HepG2 (cell line): ENCODE results near the gene NUP93. TPM values are rescaled to one million over a fixed set of nuclear protein-coding genes. Genes with fewer than 3 reads are reported as not detected.

Source experiments
- CBX5 ChIP-seq: sonication (generic); formaldehyde crosslinking; IDR thresholded peaks from 2 replicates; pipeline ENCODE4 v1.4.0; 2020; ENCODE audit warnings: missing genetic modification reagents, borderline replicate concordance
- ERF ChIP-seq: IDR thresholded peaks from 2 replicates; pipeline ENCODE4 v1.6.1; 2018; ENCODE audit warnings: missing biosample characterization, missing genetic modification reagents
- FOXP1 ChIP-seq, 2 experiments: fragments of 450-650 bp in 1 of 2; IDR thresholded peaks; 2 replicates each; pipeline ENCODE4 v1.6.1; 2017 to 2018; ENCODE audit warnings: antibody characterized with exemption in 1 of 2
- GFI1 ChIP-seq: sonication (generic); formaldehyde crosslinking; IDR thresholded peaks from 2 replicates; pipeline ENCODE4 v1.5.0; 2020; ENCODE audit warnings: missing genetic modification reagents, mild to moderate bottlenecking, borderline replicate concordance
- IRF2 ChIP-seq: IDR thresholded peaks from 2 replicates; pipeline ENCODE4 v1.6.1; 2018; ENCODE audit warnings: missing genetic modification reagents, missing compliant biosample characterization
- NCOR1 ChIP-seq: fragments of 200-600 bp; sonication (generic); IDR thresholded peaks from 2 replicates; pipeline ENCODE4 v1.7.0; 2017; ENCODE audit warnings: antibody characterized with exemption, low read length, borderline replicate concordance
- RARA ChIP-seq: IDR thresholded peaks from 2 replicates; pipeline ENCODE4 v1.6.1; 2016; ENCODE audit warnings: missing genetic modification reagents, missing compliant biosample characterization
- ZZZ3 ChIP-seq: sonication (generic); formaldehyde crosslinking; IDR thresholded peaks from 2 replicates; pipeline ENCODE4 v1.4.0; 2020; ENCODE audit warnings: missing genetic modification reagents, mild to moderate bottlenecking, borderline replicate concordance
- polyA plus RNA-seq, 8 experiments: library from polyadenylated mRNA; depleted of rRNA in 3 of 8; stranded (reverse) in 7 of 8; unstranded in 1 of 8; fragments of >200 nt; fragmentation: Illumina TruSeq in 4 of 8; extraction: Trizol in 4 of 8; gene quantifications; 2 replicates each; pipeline versions ENCODE4 v1.2.1 to v1.2.3, GENCODE V29; 2011 to 2016; ENCODE audit warnings: low read depth in 4 of 8, missing spikeins in 1 of 8, mixed read lengths in 1 of 8; ENCODE audit not compliant: insufficient read depth in 1 of 8
- total RNA-seq, 5 experiments: library from RNA; depleted of rRNA; stranded (reverse); fragments of >200 nt; fragmentation: Illumina TruSeq; extraction: Trizol; gene quantifications; 2 replicates each; pipeline ENCODE4 v1.2.3, GENCODE V29; 2016; ENCODE audit warnings: low read depth in 1 of 5
- TF ChIP-seq, protein P1 (sequence below): IDR thresholded peaks from 2 replicates; pipeline ENCODE4 v1.4.0; 2020; ENCODE audit warnings: mild to moderate bottlenecking, missing genetic modification reagents
- TF ChIP-seq, protein P2 (sequence below): sonication (generic); formaldehyde crosslinking; IDR thresholded peaks from 2 replicates; pipeline ENCODE4 v1.5.0; 2020; ENCODE audit warnings: mild to moderate bottlenecking, missing genetic modification reagents, borderline replicate concordance
- TF ChIP-seq, protein P3 (sequence below): sonication (generic); formaldehyde crosslinking; IDR thresholded peaks from 2 replicates; pipeline ENCODE4 v1.8.0; 2023; ENCODE audit warnings: mild to moderate bottlenecking, missing genetic modification reagents
- TF ChIP-seq, protein P4 (sequence below): sonication (generic); formaldehyde crosslinking; IDR thresholded peaks from 2 replicates; pipeline ENCODE4 v1.5.0; 2020; ENCODE audit warnings: mild to moderate bottlenecking, missing genetic modification reagents, moderate library complexity
- TF ChIP-seq, protein P5 (sequence below): sonication (generic); formaldehyde crosslinking; IDR thresholded peaks from 2 replicates; pipeline ENCODE4 v1.4.0; 2020; ENCODE audit warnings: mild to moderate bottlenecking, missing genetic modification reagents
- TF ChIP-seq, protein P6 (sequence below): sonication (generic); formaldehyde crosslinking; IDR thresholded peaks from 2 replicates; pipeline ENCODE4 v1.9.0; 2021; ENCODE audit warnings: missing genetic modification reagents, mild to moderate bottlenecking, borderline replicate concordance
- TF ChIP-seq, protein P7 (sequence below): sonication (generic); formaldehyde crosslinking; IDR thresholded peaks from 2 replicates; pipeline ENCODE4 v1.8.0; 2022; ENCODE audit warnings: mild to moderate bottlenecking, missing genetic modification reagents, borderline replicate concordance

Gene NUP93
- total and polyA plus RNA-seq, 2 of the 13 experiments (the other 11 are each of a cell fraction or from before 2014, with no cell fraction given): 58.5 to 140 TPM

DNA sequence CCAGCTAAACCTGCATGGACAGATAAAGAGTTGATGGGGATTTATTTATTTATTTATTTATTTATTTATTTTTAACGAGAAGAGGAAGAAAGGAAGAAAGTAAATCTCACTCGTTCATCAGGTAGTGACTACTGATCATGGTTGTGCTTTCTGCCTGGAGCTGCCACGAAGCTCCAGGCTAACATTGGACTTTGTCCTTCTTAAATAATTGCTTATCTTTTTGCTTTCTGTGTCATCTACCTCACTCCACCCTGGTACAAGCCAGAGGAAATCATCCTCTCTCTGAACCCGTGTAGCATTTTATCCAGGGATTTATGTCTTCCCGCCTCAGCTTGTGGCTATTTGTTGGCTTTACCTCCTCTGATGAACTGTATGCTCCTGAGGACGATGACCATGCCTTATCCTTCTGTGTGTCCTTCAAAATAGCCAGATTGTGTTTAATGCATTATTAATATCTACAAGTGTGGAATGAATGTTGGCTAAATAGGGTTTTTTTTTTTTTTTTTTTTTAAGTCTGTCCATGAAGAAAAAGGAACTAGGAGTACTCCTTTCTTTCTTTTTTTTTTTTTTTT is 127.0 kb downstream of the NUP93 start (continued):
- TF ChIP-seq, protein P1, sequence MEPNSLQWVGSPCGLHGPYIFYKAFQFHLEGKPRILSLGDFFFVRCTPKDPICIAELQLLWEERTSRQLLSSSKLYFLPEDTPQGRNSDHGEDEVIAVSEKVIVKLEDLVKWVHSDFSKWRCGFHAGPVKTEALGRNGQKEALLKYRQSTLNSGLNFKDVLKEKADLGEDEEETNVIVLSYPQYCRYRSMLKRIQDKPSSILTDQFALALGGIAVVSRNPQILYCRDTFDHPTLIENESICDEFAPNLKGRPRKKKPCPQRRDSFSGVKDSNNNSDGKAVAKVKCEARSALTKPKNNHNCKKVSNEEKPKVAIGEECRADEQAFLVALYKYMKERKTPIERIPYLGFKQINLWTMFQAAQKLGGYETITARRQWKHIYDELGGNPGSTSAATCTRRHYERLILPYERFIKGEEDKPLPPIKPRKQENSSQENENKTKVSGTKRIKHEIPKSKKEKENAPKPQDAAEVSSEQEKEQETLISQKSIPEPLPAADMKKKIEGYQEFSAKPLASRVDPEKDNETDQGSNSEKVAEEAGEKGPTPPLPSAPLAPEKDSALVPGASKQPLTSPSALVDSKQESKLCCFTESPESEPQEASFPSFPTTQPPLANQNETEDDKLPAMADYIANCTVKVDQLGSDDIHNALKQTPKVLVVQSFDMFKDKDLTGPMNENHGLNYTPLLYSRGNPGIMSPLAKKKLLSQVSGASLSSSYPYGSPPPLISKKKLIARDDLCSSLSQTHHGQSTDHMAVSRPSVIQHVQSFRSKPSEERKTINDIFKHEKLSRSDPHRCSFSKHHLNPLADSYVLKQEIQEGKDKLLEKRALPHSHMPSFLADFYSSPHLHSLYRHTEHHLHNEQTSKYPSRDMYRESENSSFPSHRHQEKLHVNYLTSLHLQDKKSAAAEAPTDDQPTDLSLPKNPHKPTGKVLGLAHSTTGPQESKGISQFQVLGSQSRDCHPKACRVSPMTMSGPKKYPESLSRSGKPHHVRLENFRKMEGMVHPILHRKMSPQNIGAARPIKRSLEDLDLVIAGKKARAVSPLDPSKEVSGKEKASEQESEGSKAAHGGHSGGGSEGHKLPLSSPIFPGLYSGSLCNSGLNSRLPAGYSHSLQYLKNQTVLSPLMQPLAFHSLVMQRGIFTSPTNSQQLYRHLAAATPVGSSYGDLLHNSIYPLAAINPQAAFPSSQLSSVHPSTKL (CRISPR knock-in tag): peak; percentile 68
- 0 out of 2 replicates have a peak, but pooled peaks have one; percentile 35 for TF ChIP-seq RARA
- TF ChIP-seq, protein P2, sequence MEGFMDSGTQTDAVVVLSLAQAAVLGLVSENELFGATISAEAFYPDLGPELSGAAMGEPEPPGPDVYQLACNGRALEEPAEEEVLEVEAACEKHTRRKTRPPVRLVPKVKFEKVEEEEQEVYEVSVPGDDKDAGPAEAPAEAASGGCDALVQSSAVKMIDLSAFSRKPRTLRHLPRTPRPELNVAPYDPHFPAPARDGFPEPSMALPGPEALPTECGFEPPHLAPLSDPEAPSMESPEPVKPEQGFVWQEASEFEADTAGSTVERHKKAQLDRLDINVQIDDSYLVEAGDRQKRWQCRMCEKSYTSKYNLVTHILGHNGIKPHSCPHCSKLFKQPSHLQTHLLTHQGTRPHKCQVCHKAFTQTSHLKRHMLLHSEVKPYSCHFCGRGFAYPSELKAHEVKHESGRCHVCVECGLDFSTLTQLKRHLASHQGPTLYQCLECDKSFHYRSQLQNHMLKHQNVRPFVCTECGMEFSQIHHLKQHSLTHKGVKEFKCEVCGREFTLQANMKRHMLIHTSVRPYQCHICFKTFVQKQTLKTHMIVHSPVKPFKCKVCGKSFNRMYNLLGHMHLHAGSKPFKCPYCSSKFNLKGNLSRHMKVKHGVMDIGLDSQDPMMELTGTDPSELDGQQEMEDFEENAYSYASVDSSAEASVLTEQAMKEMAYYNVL (CRISPR knock-in tag): peak; percentile 90; the same call in 1 of the 2 replicates
- TF ChIP-seq, protein P3, sequence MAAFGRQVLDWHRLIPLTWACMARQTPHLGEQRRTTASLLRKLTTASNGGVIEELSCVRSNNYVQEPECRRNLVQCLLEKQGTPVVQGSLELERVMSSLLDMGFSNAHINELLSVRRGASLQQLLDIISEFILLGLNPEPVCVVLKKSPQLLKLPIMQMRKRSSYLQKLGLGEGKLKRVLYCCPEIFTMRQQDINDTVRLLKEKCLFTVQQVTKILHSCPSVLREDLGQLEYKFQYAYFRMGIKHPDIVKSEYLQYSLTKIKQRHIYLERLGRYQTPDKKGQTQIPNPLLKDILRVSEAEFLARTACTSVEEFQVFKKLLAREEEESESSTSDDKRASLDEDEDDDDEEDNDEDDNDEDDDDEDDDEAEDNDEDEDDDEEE (CRISPR knock-in tag): no peak
- no peak for TF ChIP-seq FOXP1 (IDR thresholded peaks at IDR 0.05)
- 0 out of 2 replicates have a peak, but pooled peaks have one; percentile 6 for TF ChIP-seq FOXP1 (CRISPR knock-in tag; IDR thresholded peaks at IDR 0.05)
- no peak for TF ChIP-seq GFI1 (CRISPR knock-in tag)
- peak; percentile 60; the same call in 1 of the 2 replicates for TF ChIP-seq IRF2 (CRISPR knock-in tag)
- TF ChIP-seq, protein P4, sequence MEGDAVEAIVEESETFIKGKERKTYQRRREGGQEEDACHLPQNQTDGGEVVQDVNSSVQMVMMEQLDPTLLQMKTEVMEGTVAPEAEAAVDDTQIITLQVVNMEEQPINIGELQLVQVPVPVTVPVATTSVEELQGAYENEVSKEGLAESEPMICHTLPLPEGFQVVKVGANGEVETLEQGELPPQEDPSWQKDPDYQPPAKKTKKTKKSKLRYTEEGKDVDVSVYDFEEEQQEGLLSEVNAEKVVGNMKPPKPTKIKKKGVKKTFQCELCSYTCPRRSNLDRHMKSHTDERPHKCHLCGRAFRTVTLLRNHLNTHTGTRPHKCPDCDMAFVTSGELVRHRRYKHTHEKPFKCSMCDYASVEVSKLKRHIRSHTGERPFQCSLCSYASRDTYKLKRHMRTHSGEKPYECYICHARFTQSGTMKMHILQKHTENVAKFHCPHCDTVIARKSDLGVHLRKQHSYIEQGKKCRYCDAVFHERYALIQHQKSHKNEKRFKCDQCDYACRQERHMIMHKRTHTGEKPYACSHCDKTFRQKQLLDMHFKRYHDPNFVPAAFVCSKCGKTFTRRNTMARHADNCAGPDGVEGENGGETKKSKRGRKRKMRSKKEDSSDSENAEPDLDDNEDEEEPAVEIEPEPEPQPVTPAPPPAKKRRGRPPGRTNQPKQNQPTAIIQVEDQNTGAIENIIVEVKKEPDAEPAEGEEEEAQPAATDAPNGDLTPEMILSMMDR (CRISPR knock-in tag): no peak
- peak; percentile 34; the same call in 1 of the 2 replicates for TF ChIP-seq ERF (CRISPR knock-in tag)
- no peak for TF ChIP-seq CBX5
- TF ChIP-seq, protein P5, sequence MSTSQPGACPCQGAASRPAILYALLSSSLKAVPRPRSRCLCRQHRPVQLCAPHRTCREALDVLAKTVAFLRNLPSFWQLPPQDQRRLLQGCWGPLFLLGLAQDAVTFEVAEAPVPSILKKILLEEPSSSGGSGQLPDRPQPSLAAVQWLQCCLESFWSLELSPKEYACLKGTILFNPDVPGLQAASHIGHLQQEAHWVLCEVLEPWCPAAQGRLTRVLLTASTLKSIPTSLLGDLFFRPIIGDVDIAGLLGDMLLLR (CRISPR knock-in tag): no peak
- TF ChIP-seq, protein P6, sequence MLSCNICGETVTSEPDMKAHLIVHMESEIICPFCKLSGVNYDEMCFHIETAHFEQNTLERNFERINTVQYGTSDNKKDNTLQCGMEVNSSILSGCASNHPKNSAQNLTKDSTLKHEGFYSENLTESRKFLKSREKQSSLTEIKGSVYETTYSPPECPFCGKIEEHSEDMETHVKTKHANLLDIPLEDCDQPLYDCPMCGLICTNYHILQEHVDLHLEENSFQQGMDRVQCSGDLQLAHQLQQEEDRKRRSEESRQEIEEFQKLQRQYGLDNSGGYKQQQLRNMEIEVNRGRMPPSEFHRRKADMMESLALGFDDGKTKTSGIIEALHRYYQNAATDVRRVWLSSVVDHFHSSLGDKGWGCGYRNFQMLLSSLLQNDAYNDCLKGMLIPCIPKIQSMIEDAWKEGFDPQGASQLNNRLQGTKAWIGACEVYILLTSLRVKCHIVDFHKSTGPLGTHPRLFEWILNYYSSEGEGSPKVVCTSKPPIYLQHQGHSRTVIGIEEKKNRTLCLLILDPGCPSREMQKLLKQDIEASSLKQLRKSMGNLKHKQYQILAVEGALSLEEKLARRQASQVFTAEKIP: no peak
- no peak for TF ChIP-seq ZZZ3 (CRISPR knock-in tag)
- TF ChIP-seq NCOR1: no peak
- TF ChIP-seq, protein P7, sequence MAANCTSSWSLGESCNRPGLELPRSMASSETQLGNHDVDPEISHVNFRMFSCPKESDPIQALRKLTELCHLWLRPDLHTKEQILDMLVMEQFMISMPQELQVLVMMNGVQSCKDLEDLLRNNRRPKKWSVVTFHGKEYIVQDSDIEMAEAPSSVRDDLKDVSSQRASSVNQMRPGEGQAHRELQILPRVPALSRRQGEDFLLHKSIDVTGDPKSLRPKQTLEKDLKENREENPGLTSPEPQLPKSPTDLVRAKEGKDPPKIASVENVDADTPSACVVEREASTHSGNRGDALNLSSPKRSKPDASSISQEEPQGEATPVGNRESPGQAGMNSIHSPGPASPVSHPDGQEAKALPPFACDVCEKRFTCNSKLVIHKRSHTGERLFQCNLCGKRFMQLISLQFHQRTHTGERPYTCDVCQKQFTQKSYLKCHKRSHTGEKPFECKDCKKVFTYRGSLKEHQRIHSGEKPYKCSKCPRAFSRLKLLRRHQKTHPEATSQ (CRISPR knock-in tag): no peak
